ENCODE data around the gene CHD9. TPM values are rescaled to one million over a fixed set of nuclear protein-coding genes. Genes with fewer than 3 reads are reported as not detected.
"Not testable (repeated sequence)": the region's sequence is repeated elsewhere in the genome, so short reads cannot be mapped to it uniquely, and the experiment has no call there.

CHD9 gene
- polyA plus RNA-seq, 1 donor, result 32.7 TPM

DNA sequence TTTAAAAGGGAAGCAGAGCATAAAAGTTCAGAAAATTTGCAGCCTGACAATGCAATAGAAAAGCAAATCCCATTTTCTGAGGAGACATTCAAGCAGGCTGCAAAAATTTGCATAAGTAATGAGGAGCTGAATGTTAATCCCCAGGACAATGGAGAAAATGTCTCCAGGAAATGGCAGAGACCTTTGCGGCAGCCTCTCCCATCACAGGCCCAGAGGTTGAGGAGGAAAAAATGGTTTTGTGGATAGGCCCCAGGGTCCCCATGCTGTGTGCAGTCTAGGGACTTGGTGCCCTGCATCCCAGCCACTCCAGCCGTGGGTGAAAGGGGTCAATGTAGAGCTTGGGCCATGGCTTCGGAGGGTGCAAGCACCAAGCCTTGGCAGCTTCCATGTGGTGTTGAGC, 19.5 kb downstream of the CHD9 start:
- WGBS (ENCODE audit: insufficient coverage, low lambda C conversion rate), result no CpG with 5 or more reads among the region's 3 CpGs
- not testable (repeated sequence) for H3K27me3 ChIP-seq (ENCODE audit: control insufficient read depth, insufficient read depth, low read length); H3K36me3 ChIP-seq (ENCODE audit: control insufficient read depth, insufficient read depth, low read length); H3K4me3 ChIP-seq (ENCODE audit: low read length); H3K27ac ChIP-seq (ENCODE audit: low read length); H3K4me1 ChIP-seq (ENCODE audit: control insufficient read depth, insufficient read depth, low read length); H3K9me3 ChIP-seq (ENCODE audit: control insufficient read depth, low read depth, low read length); DNase-seq

DNA sequence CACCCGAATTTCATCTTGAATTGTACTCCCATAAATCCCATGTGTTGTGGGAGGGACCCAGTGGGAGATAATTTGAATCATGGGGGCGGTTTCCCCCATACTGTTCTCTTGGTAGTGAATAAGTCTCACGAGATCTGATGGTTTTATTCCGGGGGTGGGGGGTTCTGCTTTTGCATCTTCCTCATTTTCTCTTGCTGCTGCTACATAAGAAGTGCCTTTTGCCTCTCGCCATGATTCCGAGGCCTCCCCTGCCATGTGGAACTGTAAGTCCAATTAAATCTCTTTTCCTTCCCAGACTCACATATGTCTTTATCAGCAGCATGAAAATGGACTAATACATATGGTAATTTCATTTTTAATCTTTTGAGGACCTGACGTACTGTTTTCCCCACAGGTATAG, 20.7 kb downstream of the CHD9 start:
- H3K9me3 ChIP-seq (ENCODE audit: control insufficient read depth, low read depth, low read length); H3K36me3 ChIP-seq (ENCODE audit: control insufficient read depth, insufficient read depth, low read length): not testable (repeated sequence)

DNA sequence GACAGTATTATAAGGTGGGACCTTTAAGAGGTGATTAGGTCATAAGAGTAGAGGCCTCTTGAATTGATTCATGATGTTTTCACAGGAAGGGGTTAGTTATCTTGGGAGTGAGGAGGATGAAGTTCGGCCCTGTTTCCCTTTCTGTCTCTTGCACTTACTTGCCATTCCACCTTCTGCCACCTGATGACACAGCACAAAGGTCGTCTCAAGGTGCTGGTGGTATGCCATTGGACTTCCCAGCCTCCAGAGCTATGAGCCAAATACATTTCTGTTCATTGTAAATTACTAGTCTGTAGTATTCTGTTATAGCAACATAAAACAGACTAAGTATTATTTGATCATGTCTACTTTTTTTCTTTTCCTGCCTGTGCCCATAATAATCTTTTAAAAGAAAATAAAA, 23.5 kb downstream of the CHD9 start:
- no peak for DNase-seq
- H3K9me3 ChIP-seq (ENCODE audit: control insufficient read depth, low read depth, low read length), result peaks cover 2% of the 10 kb centered on the region
- no peaks in the 10 kb centered on the region for H3K36me3 ChIP-seq (ENCODE audit: control insufficient read depth, insufficient read depth, low read length)
- no peak overlapping the region for H3K4me3 ChIP-seq (ENCODE audit: low read length)
- peaks cover 6% of the 10 kb centered on the region for H3K4me1 ChIP-seq (ENCODE audit: control insufficient read depth, insufficient read depth, low read length)
- no CpG with 5 or more reads among the region's 2 CpGs for WGBS (ENCODE audit: insufficient coverage, low lambda C conversion rate)
- H3K27ac ChIP-seq (ENCODE audit: low read length), result no peak overlapping the region
- H3K27me3 ChIP-seq (ENCODE audit: control insufficient read depth, insufficient read depth, low read length), result no peaks in the 10 kb centered on the region

More for the DNA sequence above, 20.7 kb downstream of the CHD9 start:
- 90% methylated on average over 3 of the region's 7 CpGs for WGBS (ENCODE audit: insufficient coverage, low lambda C conversion rate)
- DNase-seq; H3K27ac ChIP-seq (ENCODE audit: low read length); H3K4me3 ChIP-seq (ENCODE audit: low read length); H3K27me3 ChIP-seq (ENCODE audit: control insufficient read depth, insufficient read depth, low read length): not testable (repeated sequence)
- peaks cover 14% of the 10 kb centered on the region for H3K4me1 ChIP-seq (ENCODE audit: control insufficient read depth, insufficient read depth, low read length)

DNA sequence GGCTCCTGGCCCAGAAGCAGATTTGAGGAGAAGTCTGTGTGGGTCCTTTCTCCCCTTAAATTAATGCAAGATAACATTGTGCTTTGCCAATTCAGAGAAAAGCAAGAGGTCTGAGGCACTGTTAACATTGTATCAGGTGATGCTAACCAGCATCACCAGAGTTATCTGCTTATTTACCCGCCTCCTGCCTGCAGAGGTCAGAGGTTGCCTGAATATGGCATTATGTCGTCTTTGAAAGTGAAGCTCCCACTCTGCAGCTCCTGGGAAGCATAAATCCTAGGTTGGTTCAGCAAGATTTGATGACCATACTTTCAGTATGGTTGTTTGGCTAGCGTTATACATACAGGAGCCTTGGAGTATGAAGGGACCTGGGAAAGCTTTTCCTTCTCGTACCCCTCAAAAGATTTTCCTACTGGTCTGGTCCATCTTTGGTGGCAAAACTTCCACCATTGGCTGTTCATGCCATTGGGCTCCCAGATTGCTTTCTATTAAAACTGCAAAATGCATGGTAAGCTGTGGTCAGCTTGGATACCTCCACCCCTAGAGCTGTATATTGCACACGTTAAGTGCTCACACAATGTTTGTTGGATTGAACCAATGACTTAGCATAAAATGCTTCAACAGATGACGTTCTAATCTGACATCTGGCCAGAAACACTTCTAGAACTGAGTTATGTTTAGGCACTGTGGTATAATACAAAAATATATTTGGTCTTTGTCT, 24.1 kb downstream of the CHD9 start:
- H3K9me3 ChIP-seq (ENCODE audit: control insufficient read depth, low read depth, low read length), result peaks cover 2% of the 10 kb centered on the region
- H3K4me1 ChIP-seq (ENCODE audit: control insufficient read depth, insufficient read depth, low read length), result peaks cover 6% of the 10 kb centered on the region
- no peak overlapping the region for H3K27ac ChIP-seq (ENCODE audit: low read length)
- H3K4me3 ChIP-seq (ENCODE audit: low read length), result no peak overlapping the region
- no peaks in the 10 kb centered on the region for H3K36me3 ChIP-seq (ENCODE audit: control insufficient read depth, insufficient read depth, low read length)
- no peak for DNase-seq
- no CpG with 5 or more reads among the region's 6 CpGs for WGBS (ENCODE audit: insufficient coverage, low lambda C conversion rate)
- H3K27me3 ChIP-seq (ENCODE audit: control insufficient read depth, insufficient read depth, low read length), result no peaks in the 10 kb centered on the region

DNA sequence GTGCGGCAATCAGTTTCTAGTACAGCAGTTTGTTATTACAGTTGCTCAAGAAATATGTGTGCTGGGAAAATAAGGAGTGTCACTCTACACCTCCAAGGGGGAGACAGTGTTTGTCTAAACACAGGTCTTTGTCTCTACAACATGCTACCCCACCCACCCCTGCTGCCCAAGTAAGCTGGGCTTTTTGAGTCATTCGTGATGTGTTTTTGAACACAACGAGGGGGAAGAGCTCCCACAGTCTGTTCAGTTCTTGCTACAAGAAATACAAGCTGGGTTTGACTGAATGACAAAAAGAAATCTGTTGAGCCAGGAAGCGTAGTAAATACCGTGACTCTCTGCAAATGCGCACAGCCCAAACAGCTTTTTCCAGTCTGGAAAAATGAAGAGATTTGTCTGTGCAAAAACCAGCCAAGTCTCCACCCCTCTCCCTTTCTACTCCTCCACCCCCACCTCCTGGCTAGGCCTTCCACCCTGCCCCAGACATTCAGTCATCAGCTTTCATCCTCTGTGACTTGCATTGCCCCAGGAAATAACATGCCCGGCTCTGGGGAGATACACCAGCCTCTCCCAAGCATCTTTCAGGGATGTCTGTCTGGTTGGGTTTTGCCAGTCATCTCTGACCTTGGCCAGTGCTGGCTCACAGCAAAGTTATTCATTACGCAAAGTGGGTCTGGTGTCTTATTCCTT, 25.7 kb downstream of the CHD9 start:
- Histone ChIP-seq H3K27ac (ENCODE audit: low read length) (peak overlapping the region; percentile 43), H3K4me3 (ENCODE audit: low read length) (no peak overlapping the region), H3K36me3 (ENCODE audit: control insufficient read depth, insufficient read depth, low read length) (no peaks in the 10 kb centered on the region), H3K9me3 (ENCODE audit: control insufficient read depth, low read depth, low read length) (no peaks in the 10 kb centered on the region), H3K27me3 (ENCODE audit: control insufficient read depth, insufficient read depth, low read length) (no peaks in the 10 kb centered on the region), H3K4me1 (ENCODE audit: control insufficient read depth, insufficient read depth, low read length) (peaks cover 9% of the 10 kb centered on the region)
- peak in 1 of 2 donors; percentile 48 for DNase-seq
- no CpG with 5 or more reads among the region's 8 CpGs for WGBS (ENCODE audit: insufficient coverage, low lambda C conversion rate)

DNA sequence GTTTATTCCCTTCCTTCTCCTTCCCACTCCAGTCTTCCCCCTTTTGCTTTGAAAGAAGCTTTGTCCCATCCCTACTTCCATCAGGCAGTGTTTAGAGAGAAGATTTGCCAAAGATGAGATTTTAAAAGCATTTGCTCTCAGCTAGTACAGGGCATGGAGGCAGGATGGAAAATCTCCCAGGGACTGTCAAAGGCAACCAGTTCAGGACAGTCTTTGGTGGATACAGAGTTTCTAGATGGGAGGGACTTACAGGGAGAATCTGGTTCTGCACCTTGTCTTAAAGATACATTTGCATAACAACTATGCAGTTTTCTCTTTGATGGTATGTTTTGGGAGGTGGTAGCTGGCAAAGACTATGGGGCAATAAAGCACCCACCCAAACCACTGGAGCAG, 26.2 kb downstream of the CHD9 start:
- Histone ChIP-seq H3K4me1 (ENCODE audit: control insufficient read depth, insufficient read depth, low read length) (peaks cover 9% of the 10 kb centered on the region), H3K27ac (ENCODE audit: low read length) (peak overlapping the region; percentile 30), H3K36me3 (ENCODE audit: control insufficient read depth, insufficient read depth, low read length) (no peaks in the 10 kb centered on the region), H3K4me3 (ENCODE audit: low read length) (no peak overlapping the region), H3K9me3 (ENCODE audit: control insufficient read depth, low read depth, low read length) (no peaks in the 10 kb centered on the region), H3K27me3 (ENCODE audit: control insufficient read depth, insufficient read depth, low read length) (no peaks in the 10 kb centered on the region)
- DNase-seq, result no peak

DNA sequence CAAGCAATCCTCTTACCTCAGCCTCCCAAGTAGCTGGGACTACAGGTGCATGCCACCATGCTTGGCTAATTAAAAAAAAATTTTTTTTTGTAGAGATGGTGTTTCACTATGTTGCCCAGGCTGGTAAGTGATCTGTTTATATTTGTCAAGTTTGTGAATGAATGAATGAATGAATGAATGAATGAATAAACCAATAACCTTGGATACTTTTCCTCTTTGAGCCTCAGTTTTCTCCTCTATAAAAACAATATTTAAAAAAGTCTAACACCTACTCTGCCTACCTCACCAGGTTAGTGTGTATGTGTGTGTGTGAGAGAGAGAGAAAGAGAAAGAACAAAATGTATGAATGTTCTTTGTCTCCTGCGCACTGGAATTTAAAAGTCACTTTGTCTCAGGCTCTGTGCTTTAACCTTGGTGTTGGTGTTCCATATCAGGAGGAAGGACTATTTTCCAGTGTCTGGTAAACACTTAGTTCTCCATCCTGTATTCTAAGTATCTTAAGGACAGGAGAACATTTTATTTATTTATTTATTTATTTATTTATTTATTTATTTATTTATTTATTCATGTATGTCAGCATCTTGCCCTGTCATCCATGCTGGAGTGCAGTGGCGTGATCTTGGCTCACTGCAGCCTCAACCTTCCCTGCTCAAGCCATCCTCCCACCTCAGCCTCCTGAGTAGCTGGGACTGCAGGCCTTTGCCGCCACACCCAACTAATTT, 27.1 kb downstream of the CHD9 start:
- WGBS (ENCODE audit: insufficient coverage, low lambda C conversion rate), result no CpG with 5 or more reads among the region's 3 CpGs
- Histone ChIP-seq H3K27me3 (ENCODE audit: control insufficient read depth, insufficient read depth, low read length) (no peaks in the 10 kb centered on the region), H3K27ac (ENCODE audit: low read length) (no peak overlapping the region), H3K36me3 (ENCODE audit: control insufficient read depth, insufficient read depth, low read length) (no peaks in the 10 kb centered on the region), H3K4me1 (ENCODE audit: control insufficient read depth, insufficient read depth, low read length) (peaks cover 9% of the 10 kb centered on the region), H3K9me3 (ENCODE audit: control insufficient read depth, low read depth, low read length) (no peaks in the 10 kb centered on the region), H3K4me3 (ENCODE audit: low read length) (no peak overlapping the region)
- no peak for DNase-seq

DNA sequence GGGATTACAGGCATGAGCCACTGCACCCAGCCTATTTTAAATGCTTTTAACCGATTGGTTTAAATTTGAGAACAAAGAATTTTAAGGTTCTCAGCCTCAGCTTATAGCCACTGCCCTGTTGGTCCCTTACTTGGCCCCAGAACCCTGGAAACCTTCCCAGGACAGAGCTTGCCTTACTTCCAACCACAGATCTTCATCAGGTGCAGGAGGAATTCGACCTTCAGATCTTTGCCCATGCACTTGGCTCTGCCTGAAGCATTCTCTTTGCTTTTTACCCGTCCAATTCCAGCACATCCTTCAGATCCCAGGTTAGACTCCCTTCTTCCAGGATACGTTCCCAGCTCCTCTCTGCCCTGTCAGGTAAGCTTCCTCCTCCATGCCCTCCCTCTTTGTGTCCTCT, 27.7 kb downstream of the CHD9 start:
- no peak overlapping the region for H3K27ac ChIP-seq (ENCODE audit: low read length)
- no peaks in the 10 kb centered on the region for H3K36me3 ChIP-seq (ENCODE audit: control insufficient read depth, insufficient read depth, low read length)
- peaks cover 9% of the 10 kb centered on the region for H3K4me1 ChIP-seq (ENCODE audit: control insufficient read depth, insufficient read depth, low read length)
- no peak overlapping the region for H3K4me3 ChIP-seq (ENCODE audit: low read length)
- H3K27me3 ChIP-seq (ENCODE audit: control insufficient read depth, insufficient read depth, low read length), result no peaks in the 10 kb centered on the region
- no peaks in the 10 kb centered on the region for H3K9me3 ChIP-seq (ENCODE audit: control insufficient read depth, low read depth, low read length)
- no CpG with 5 or more reads among the region's 4 CpGs for WGBS (ENCODE audit: insufficient coverage, low lambda C conversion rate)
- no peak for DNase-seq

DNA sequence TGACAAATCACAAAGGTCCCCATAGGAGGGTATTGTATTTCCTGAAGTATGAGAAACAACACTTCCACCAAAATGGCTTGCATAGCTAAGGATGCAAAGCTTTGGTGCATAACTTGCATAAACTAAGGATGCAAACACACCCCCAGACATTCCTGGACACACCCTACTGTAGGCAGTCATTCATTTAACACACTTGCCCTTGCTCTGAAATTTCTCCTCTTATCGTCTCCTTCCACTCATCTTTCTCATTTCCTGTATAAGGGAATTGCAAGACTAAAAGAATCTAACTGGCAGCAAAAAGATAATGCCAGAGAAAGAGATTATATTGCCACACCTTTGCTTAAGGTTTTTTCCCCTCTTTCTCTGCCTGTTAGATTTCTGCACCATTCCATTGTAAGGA, 28.3 kb downstream of the CHD9 start:
- Histone ChIP-seq H3K4me3 (ENCODE audit: low read length) (no peak overlapping the region), H3K36me3 (ENCODE audit: control insufficient read depth, insufficient read depth, low read length) (no peaks in the 10 kb centered on the region), H3K27ac (ENCODE audit: low read length) (no peak overlapping the region), H3K9me3 (ENCODE audit: control insufficient read depth, low read depth, low read length) (no peaks in the 10 kb centered on the region), H3K27me3 (ENCODE audit: control insufficient read depth, insufficient read depth, low read length) (no peaks in the 10 kb centered on the region), H3K4me1 (ENCODE audit: control insufficient read depth, insufficient read depth, low read length) (peaks cover 9% of the 10 kb centered on the region)
- peak in 1 of 2 donors; percentile 61 for DNase-seq
- WGBS (ENCODE audit: insufficient coverage, low lambda C conversion rate), result no CpG with 5 or more reads among the region's 1 CpG

DNA sequence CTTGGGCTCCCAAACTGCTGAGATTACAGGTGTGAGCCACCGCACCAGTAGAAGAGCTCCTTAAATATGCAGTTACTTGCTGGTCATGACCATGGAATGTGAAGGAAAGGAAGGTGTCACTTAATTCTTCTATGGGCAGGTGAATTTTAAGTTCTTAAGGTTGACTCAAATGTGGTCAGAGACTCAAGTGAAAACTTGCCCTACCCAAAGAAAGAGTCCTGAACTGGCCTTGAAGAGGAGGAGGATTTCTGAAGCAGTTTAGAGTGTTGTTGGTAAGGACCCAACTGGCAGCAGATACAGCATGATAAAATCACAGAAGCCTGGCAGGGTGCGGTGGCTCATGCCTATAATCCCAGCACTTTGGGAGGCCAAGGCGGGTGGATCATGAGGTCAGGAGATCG, 29.4 kb downstream of the CHD9 start:
- no peak overlapping the region for H3K4me3 ChIP-seq (ENCODE audit: low read length)
- H3K27ac ChIP-seq (ENCODE audit: low read length), result no peak overlapping the region
- H3K36me3 ChIP-seq (ENCODE audit: control insufficient read depth, insufficient read depth, low read length), result no peaks in the 10 kb centered on the region
- H3K4me1 ChIP-seq (ENCODE audit: control insufficient read depth, insufficient read depth, low read length), result peaks cover 9% of the 10 kb centered on the region
- DNase-seq, result no peak
- H3K9me3 ChIP-seq (ENCODE audit: control insufficient read depth, low read depth, low read length), result no peaks in the 10 kb centered on the region
- WGBS (ENCODE audit: insufficient coverage, low lambda C conversion rate), result no CpG with 5 or more reads among the region's 4 CpGs
- no peaks in the 10 kb centered on the region for H3K27me3 ChIP-seq (ENCODE audit: control insufficient read depth, insufficient read depth, low read length)
